HG02938 (cell line): ENCODE measurements around the gene UPF2.
"Not testable (repeated sequence)": the region's sequence is repeated elsewhere in the genome, so short reads cannot be mapped to it uniquely, and the experiment has no call there.

Source experiments
- ATAC-seq: cut with Tn5 transposase; IDR thresholded peaks from one replicate; pipeline ENCODE4 v1.9.1; 2021; ENCODE audit warnings: mild to moderate bottlenecking, moderate library complexity; ENCODE audit not compliant: unreplicated experiment

UPF2 gene

GRCh38 chr10:12042797-12043651 lies at the start of gene UPF2:
Gene UPF2 (minus strand): TSS chr10:12042809. CDS start chr10:12035423, 7,386 bp downstream.
- ATAC-seq: peak; percentile 48

GRCh38 chr10:12091421-12091820 lies 48.8 kb upstream of the UPF2 start:
- no peak for ATAC-seq

- no peak for ATAC-seq
Observed at GRCh38 chr10:12088919-12089318, 46.3 kb upstream of the UPF2 start.

GRCh38 chr10:12081879-12082557 lies 39.4 kb upstream of the UPF2 start:
- ATAC-seq: no peak

- ATAC-seq: no peak
Observed at GRCh38 chr10:12081470-12081869, 38.9 kb upstream of the UPF2 start.

GRCh38 chr10:12077580-12078180 lies 35.1 kb upstream of the UPF2 start:
- ATAC-seq: no peak

- no peak for ATAC-seq
Observed at GRCh38 chr10:12073526-12073925, 30.9 kb upstream of the UPF2 start.

- ATAC-seq: not testable (repeated sequence)
Observed at GRCh38 chr10:12071441-12071840, 28.8 kb upstream of the UPF2 start.

- ATAC-seq: peak; percentile 93
Observed at GRCh38 chr10:12068449-12069269, 26.1 kb upstream of the UPF2 start, which contains the start of gene DHTKD1. Gene DHTKD1 (plus strand): TSS chr10:12068954. CDS start chr10:12069034, 80 bp downstream.

GRCh38 chr10:12067336-12067735 lies 24.7 kb upstream of the UPF2 start:
- ATAC-seq: no peak

- ATAC-seq: no peak
Observed at GRCh38 chr10:12063483-12063818, 20.8 kb upstream of the UPF2 start.

GRCh38 chr10:12062754-12063482 lies 20.3 kb upstream of the UPF2 start:
- no peak for ATAC-seq

- no peak for ATAC-seq
Observed at GRCh38 chr10:12061124-12061523, 18.5 kb upstream of the UPF2 start.

- no peak for ATAC-seq
Observed at GRCh38 chr10:12056748-12057147, 14.1 kb upstream of the UPF2 start.

GRCh38 chr10:12055732-12056131 lies 13.1 kb upstream of the UPF2 start:
- ATAC-seq: no peak

GRCh38 chr10:12051241-12051640 lies 8.6 kb upstream of the UPF2 start:
- ATAC-seq: no peak

GRCh38 chr10:12050528-12050927 lies 7.9 kb upstream of the UPF2 start:
- ATAC-seq: no peak

- ATAC-seq: no peak
Observed at GRCh38 chr10:12048547-12048946, 5.9 kb upstream of the UPF2 start.

- no peak for ATAC-seq
Observed at GRCh38 chr10:12045596-12045995, 3.0 kb upstream of the UPF2 start.

GRCh38 chr10:12042409-12042796 lies 206 bp downstream of the UPF2 start:
- ATAC-seq: no peak
